Cerebellar nuclear complex (tissue), 1 donor: ENCODE results near the gene EGFL7.

Source experiments
- DNase-seq, 2 experiments: peaks; one replicate each; lab custom pipeline; 2025; lab: John Stamatoyannopoulos, UW

Gene EGFL7

DNA sequence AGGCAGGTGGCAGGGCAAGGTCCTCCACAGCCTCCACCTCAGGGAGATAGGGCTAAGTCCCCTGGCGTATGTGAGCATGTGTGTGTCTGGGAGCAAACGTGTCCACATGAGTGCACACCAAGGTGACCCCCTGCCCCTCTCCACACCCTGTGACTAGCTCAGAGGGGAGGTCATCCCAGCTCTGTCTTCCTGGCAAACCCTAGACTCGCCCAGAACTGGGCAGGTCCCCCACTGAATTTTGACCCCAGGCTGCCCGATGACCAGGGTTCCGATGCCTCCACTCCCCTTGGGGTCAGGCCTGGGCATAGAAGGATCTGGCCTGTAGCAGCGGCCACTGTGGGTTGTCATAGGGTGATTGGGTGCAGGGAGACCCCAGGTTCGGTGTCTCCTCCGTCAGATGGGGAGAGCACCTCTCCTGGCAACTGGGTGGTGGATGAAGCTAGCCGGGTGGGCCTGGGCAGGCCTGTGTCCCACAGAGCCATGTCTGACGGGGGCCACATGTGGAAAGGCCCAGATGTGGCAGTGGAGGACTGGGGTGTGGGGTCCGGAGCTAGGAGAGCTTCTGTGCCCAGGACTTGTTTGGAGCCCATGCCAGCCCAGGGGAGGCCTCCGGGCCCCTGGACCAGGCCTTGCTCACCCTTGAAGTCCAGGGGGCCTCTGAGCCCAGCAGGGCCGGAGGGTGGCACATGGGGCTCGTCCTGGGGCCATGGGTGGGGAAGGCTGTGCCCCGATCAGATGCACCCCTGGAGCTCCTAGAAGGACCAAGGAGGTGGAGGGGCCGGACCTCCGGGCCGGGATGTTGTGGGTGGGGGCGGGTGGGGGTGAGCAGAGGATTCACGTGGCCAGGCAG, 55.9 kb downstream of the EGFL7 start:
- DNase-seq: no peak

GRCh38 chr9:136719195-136719880, 56.6 kb downstream of the EGFL7 start:
- no peak for DNase-seq

GRCh38 chr9:136720251-136720897, 57.7 kb downstream of the EGFL7 start:
- DNase-seq: no peak

- DNase-seq: no peak
Measured at GRCh38 chr9:136720898-136721338, 58.2 kb downstream of the EGFL7 start.

DNA sequence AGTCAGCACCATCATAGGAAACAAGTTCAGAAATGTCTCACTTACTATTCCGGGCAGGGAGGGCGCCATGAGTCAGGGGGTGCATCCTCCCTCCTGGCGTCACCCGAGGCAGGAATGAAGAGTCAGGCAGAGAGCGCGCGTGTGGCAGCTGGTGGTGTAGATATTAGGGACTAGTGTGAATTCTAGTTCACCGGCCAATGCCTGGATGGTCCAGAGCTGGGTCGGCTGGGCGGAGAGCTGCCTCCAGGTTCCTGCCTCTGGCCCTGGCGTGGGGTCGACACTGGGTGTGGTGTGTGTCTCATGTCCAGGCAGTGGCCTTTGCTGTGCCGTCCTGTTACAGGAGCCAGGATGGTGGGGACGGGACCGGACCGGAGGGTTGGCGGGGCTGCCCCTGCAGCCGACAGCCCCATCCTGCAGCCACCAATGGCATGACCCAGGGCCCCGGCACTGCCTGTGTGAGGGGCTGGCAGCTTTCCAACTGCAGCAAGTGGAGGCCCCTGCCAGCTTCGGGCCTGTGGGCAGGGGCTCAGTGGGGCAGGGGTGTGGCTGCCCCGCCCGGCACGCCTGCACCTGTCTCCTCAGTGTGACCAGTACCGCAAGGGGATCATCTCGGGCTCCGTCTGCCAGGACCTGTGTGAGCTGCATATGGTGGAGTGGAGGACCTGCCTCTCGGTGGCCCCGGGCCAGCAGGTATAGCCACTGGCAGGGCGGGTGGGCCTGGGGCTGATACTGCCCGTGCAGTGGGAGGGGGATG, 58.8 kb downstream of the EGFL7 start:
- no peak for DNase-seq
